H1 (cell line): Measurements from ENCODE around the gene TM9SF1. TPM values are rescaled to one million over a fixed set of nuclear protein-coding genes. Genes with fewer than 3 reads are reported as not detected.
A peak's percentile ranks its signal among the peaks of the same experiment; 100 is the strongest.

Source experiments
- ATF2 ChIP-seq: IDR thresholded peaks from 2 replicates; pipeline ENCODE4 v1.6.1; 2012; ENCODE audit warnings: low read length, inconsistent platforms
- BRCA1 ChIP-seq: IDR thresholded peaks from 2 replicates; pipeline ENCODE4 v1.6.1; 2012; ENCODE audit warnings: low read depth, low read length, improper control_type of control experiment
- CBX5 ChIP-seq: fragments of 300-800, 300-1000 bp; sonication (generic); IDR thresholded peaks from 2 replicates; pipeline ENCODE4 v1.7.1; 2016; ENCODE audit warnings: antibody characterized with exemption, low read length, low read depth
- CHD2 ChIP-seq: IDR thresholded peaks from 2 replicates; pipeline ENCODE4 v1.6.1; 2012; ENCODE audit warnings: low read length, improper control_type of control experiment
- CTBP2 ChIP-seq: IDR thresholded peaks from 2 replicates; pipeline ENCODE4 v1.7.0; 2011; ENCODE audit warnings: borderline replicate concordance, mild to moderate bottlenecking, moderate library complexity, mixed read lengths, low read length; ENCODE audit not compliant: insufficient read depth, insufficient read length
- CTCF ChIP-seq, 3 experiments: IDR thresholded peaks; 1 replicate in 2 of 3; 2 replicates in 1 of 3; pipeline versions ENCODE4 v1.5.1 to v1.6.1; 2011; ENCODE audit warnings: low read length in 3 of 3, mild to moderate bottlenecking in 3 of 3, inconsistent platforms in 2 of 3, low read depth in 1 of 3, moderate library complexity in 1 of 3; ENCODE audit not compliant: insufficient read depth in 1 of 3; ENCODE audit errors: control extremely low read depth in 1 of 3
- GTF2F1 ChIP-seq: IDR thresholded peaks from 2 replicates; pipeline ENCODE4 v1.6.1; 2012; ENCODE audit warnings: low read depth, low read length, improper control_type of control experiment, borderline replicate concordance
- KDM4A ChIP-seq: IDR thresholded peaks from one replicate; pipeline ENCODE4 v1.7.1; 2012; ENCODE audit warnings: low read depth, mild to moderate bottlenecking, moderate library complexity, low read length, inconsistent platforms; ENCODE audit not compliant: severe bottlenecking
- MAFK ChIP-seq: IDR thresholded peaks from 2 replicates; pipeline ENCODE4 v1.6.1; 2012; ENCODE audit warnings: low read depth, mild to moderate bottlenecking, improper control_type of control experiment, low read length
- NANOG ChIP-seq: IDR thresholded peaks from 2 replicates; pipeline ENCODE4 v1.6.1; 2011; ENCODE audit warnings: low read length, low read depth, mild to moderate bottlenecking, inconsistent platforms; ENCODE audit not compliant: insufficient read depth, poor library complexity, severe bottlenecking
- POLR2A ChIP-seq, 2 experiments: IDR thresholded peaks; 1 replicate in 1 of 2; 2 replicates in 1 of 2; pipeline ENCODE4 v1.6.1; 2011; ENCODE audit warnings: low read depth in 2 of 2, low read length in 2 of 2, mild to moderate bottlenecking in 2 of 2; ENCODE audit errors: control extremely low read depth in 1 of 2
- RNF2 ChIP-seq: fragments of 200-900, 300-1000 bp; sonication (generic); IDR thresholded peaks from 2 replicates; pipeline ENCODE4 v1.7.1; 2016; ENCODE audit warnings: borderline replicate concordance, low read depth, mild to moderate bottlenecking, antibody characterized with exemption, low read length; ENCODE audit not compliant: poor library complexity, severe bottlenecking; ENCODE audit errors: missing control alignments
- SIX5 ChIP-seq: IDR thresholded peaks from 2 replicates; pipeline ENCODE4 v1.6.1; 2011; ENCODE audit warnings: mild to moderate bottlenecking, low read depth, low read length
- SP4 ChIP-seq: IDR thresholded peaks from 2 replicates; pipeline ENCODE4 v1.6.1; 2012; ENCODE audit warnings: low read length, inconsistent platforms
- polyA plus RNA-seq, 7 experiments: library from polyadenylated mRNA; depleted of rRNA in 3 of 7; stranded (reverse) in 5 of 7; unstranded in 2 of 7; fragments of >200 nt in 5 of 7; fragments of 200-250 nt in 2 of 7; gene quantifications; 1 replicate in 5 of 7; 2 replicates in 1 of 7; 4 replicates in 1 of 7; pipeline versions ENCODE4 v1.2.1 to v1.2.3, GENCODE V29; 2011 to 2013; ENCODE audit warnings: missing spikeins in 2 of 7, mixed read lengths in 2 of 7
- total RNA-seq: library from RNA; stranded (reverse); fragmentation: NEBNext Ultra II Directional; extraction: Animal tissue kit (Norgen Biotek cat#: 25700); gene quantifications from 2 replicates; pipeline ENCODE4 v1.2.1, GENCODE V29; 2021
- TF ChIP-seq, protein P1 (sequence below): IDR thresholded peaks from 2 replicates; pipeline ENCODE4 v1.6.1; 2012; ENCODE audit warnings: inconsistent platforms

The TM9SF1 gene
- total and polyA plus RNA-seq, 2 of the 8 experiments (the other 6 are each of a cell fraction or from before 2014, with no cell fraction given), result 22.2 to 29.2 TPM

- TF ChIP-seq, protein P1, sequence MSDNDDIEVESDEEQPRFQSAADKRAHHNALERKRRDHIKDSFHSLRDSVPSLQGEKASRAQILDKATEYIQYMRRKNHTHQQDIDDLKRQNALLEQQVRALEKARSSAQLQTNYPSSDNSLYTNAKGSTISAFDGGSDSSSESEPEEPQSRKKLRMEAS, result no peak; the same call in 1 of the 2 replicates
- TF ChIP-seq CTCF (IDR thresholded peaks at IDR 0.05; ENCODE audit: control extremely low read depth in 1 of 3, insufficient read depth in 1 of 3, low read depth in 1 of 3, low read length in 3 of 3) (no peak), POLR2A (IDR thresholded peaks at IDR 0.05; ENCODE audit: control extremely low read depth in 1 of 2, low read depth in 2 of 2, low read length in 2 of 2) (peak; percentile 17 to 41; a peak in 2 of 3 replicates), BRCA1 (no peak), RNF2 (no peak), ATF2 (no peak), NANOG (no peak), GTF2F1 (no peak), CTBP2 (no peak), SP4 (no peak), MAFK (no peak), SIX5 (peak; percentile 95), CBX5 (no peak), CHD2 (no peak), KDM4A (no peak)
These were observed 36.9 kb upstream of the TM9SF1 start, which contains the start of gene NEDD8 (continued) for GRCh38 chr14:24232121-24232644.
